ENCODE measurements around the gene PACS1.

- TF ChIP-seq CTCF (IDR thresholded peaks at IDR 0.05) (no peak), POLR2A (IDR thresholded peaks at IDR 0.05) (no peak), POLR2AphosphoS5 (IDR thresholded peaks at IDR 0.05) (no peak)
Observed at GRCh38 chr11:66073669-66074068, 3.6 kb downstream of the PACS1 start.

All from breast epithelium (tissue), 3 donors.